Duodenal mucosa (tissue), 2 donors: ENCODE data around the gene TLE6.
"Not testable (repeated sequence)": the region's sequence is repeated elsewhere in the genome, so short reads cannot be mapped to it uniquely, and the experiment has no call there.

Experiments used
- H3K27ac ChIP-seq: one replicate; pipeline ENCODE4 v1.7.0; 2013; ENCODE audit warnings: low read depth, low read length
- H3K27me3 ChIP-seq, 2 donors: one replicate each; pipeline ENCODE4 v1.7.0; 2013; ENCODE audit warnings: low read length in 2 of 2, control low read depth in 1 of 2; ENCODE audit not compliant: insufficient read depth in 2 of 2, control insufficient read depth in 1 of 2
- H3K36me3 ChIP-seq, 2 donors: one replicate each; pipeline ENCODE4 v1.7.0; 2013; ENCODE audit warnings: low read length in 2 of 2, control low read depth in 1 of 2; ENCODE audit not compliant: insufficient read depth in 2 of 2, control insufficient read depth in 1 of 2
- H3K4me1 ChIP-seq, 2 donors: one replicate each; pipeline ENCODE4 v1.7.0; 2013; ENCODE audit warnings: low read length in 2 of 2, control low read depth in 1 of 2; ENCODE audit not compliant: insufficient read depth in 2 of 2, control insufficient read depth in 1 of 2
- H3K4me3 ChIP-seq, 2 donors: one replicate each; pipeline ENCODE4 v1.7.0; 2013; ENCODE audit warnings: low read length in 2 of 2, low read depth in 1 of 2
- H3K9ac ChIP-seq, 2 donors: one replicate each; pipeline ENCODE4 v1.7.0; 2013; ENCODE audit warnings: low read length in 2 of 2, low read depth in 1 of 2
- H3K9me3 ChIP-seq, 2 donors: one replicate each; pipeline ENCODE4 v1.7.0; 2013; ENCODE audit warnings: low read length in 2 of 2, control low read depth in 1 of 2; ENCODE audit not compliant: control insufficient read depth in 1 of 2

The TLE6 gene

GRCh38 chr19:3034656-3035541, 57.5 kb downstream of the TLE6 start:
- peaks cover 0 to 6% of the 10 kb centered on the region in 2 donors for H3K27me3 ChIP-seq
- peaks cover 10 to 18% of the 10 kb centered on the region in 2 donors for H3K4me1 ChIP-seq
- H3K9ac ChIP-seq = peak overlapping the region; percentile 77 to 86
- H3K36me3 ChIP-seq = no peaks in the 10 kb centered on the region
- peak overlapping the region; percentile 78 for H3K27ac ChIP-seq
- peak overlapping the region; percentile 78 to 82 for H3K4me3 ChIP-seq
- H3K9me3 ChIP-seq = no peaks in the 10 kb centered on the region

DNA sequence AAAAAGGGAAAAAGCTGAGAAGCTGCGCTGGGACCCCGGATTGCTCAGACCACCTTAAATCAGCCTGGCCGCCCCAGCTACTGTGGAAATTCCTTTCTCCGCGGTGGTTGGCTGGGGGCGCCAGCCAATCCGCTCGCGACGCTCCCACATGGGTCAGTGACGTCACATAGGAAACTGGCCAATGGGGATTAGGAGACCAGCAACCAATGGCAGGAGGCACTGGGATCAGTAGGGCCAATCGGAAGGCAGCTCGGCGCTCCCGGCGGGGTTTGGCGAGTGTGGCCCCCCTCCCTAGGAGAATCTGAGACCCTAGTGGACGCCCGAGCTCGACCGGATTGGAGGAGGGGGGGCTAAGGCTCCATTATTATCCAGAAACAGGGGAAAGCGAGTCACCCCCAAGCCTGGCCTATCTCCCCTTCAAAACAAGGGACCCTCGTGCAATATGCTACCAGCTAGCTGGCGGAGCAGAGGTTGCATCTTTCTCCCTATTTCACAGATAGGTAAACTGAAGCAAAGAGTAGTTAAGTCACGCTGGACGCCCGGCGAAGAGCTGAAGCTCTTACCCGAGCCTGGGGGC, 58.3 kb downstream of the TLE6 start:
- no peaks in the 10 kb centered on the region for H3K27me3 ChIP-seq
- H3K4me1 ChIP-seq = peaks cover 10 to 18% of the 10 kb centered on the region in 2 donors
- H3K36me3 ChIP-seq = no peaks in the 10 kb centered on the region
- peak overlapping the region; percentile 77 to 86 for H3K9ac ChIP-seq
- no peaks in the 10 kb centered on the region for H3K9me3 ChIP-seq
- H3K27ac ChIP-seq = peak overlapping the region; percentile 78
- H3K4me3 ChIP-seq = peak overlapping the region; percentile 78 to 82

DNA sequence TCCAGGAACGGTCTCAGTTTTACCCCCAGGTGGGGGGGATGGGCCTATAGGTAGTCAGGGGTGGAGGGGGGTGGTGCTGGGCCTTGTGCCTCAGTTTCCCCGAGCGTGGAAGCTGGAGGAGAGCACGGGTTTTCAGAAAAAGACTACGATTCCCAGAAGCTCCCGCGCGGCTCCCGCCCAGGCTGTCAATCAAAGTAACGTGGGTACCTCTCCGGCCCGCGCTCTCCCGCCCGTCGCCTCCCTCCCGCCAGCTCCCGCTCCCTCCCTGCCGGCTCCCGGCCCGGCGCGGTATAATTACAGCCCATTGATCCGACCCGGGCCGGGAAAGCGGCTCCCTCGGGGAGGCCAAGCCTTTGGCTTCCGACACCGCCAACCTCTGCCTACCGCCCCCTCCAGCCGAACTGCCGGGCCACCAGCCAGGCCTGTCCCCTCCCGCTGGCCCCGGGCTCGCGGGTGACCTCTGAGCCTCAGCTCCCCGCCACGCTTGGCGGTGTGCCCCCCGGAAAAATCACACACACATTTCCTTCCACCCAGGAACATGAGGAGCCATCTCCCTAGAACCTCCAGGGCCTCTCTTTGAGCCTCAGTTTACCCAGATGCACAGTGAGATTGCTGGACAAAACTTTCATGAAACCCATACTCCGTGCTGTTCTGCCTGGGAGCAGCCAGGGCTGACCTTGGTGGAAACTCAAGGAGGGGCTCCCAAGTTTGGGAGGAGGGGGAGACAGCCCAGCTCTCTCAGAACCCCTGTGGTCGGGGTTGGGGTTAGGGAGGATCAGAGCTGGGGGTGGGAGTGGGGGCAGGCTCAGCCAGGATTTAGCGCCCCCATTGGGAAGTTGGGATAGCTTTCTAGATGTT, 59.0 kb downstream of the TLE6 start:
- Histone ChIP-seq H3K4me3 (peak overlapping the region; percentile 78 to 82), H3K9ac (peak overlapping the region; percentile 4 to 66), H3K4me1 (peaks cover 10 to 18% of the 10 kb centered on the region in 2 donors), H3K27ac (peak overlapping the region; percentile 78), H3K27me3 (no peaks in the 10 kb centered on the region), H3K36me3 (no peaks in the 10 kb centered on the region), H3K9me3 (no peaks in the 10 kb centered on the region)

- H3K27ac ChIP-seq = not testable (repeated sequence)
- Histone ChIP-seq H3K4me1 (peaks cover 10 to 18% of the 10 kb centered on the region in 2 donors), H3K9ac (peak overlapping the region in 1 of 2 donors; percentile 31)
These were observed 59.7 kb downstream of the TLE6 start for GRCh38 chr19:3036977-3037544.

DNA sequence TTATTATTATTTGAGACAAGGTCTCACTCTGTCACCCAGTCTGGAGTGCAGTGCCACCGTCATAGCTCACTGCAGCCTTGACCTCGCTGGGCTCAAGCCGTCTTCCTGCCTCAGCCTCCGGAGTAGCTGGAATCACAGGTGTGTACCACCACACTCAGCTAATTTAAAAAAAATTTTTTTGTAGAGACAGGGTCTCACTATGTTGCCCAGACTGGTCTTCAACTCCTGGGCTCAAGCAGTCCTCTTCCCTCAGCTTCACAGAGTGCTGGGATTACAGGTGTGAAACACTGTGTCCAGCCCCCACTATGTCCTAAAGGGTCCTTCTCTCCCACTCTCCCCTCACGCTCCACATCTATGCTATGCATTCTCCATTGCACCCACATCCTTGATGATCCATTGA, 60.9 kb downstream of the TLE6 start:
- Histone ChIP-seq H3K4me3 (no peak overlapping the region), H3K27me3 (no peaks in the 10 kb centered on the region), H3K9me3 (no peaks in the 10 kb centered on the region), H3K9ac (no peak overlapping the region), H3K36me3 (no peaks in the 10 kb centered on the region), H3K4me1 (peaks cover 10 to 18% of the 10 kb centered on the region in 2 donors), H3K27ac (no peak overlapping the region)

More at GRCh38 chr19:3036977-3037544, 59.7 kb downstream of the TLE6 start:
- H3K36me3 ChIP-seq, H3K9me3 ChIP-seq, H3K4me3 ChIP-seq, H3K27me3 ChIP-seq: not testable (repeated sequence)

DNA sequence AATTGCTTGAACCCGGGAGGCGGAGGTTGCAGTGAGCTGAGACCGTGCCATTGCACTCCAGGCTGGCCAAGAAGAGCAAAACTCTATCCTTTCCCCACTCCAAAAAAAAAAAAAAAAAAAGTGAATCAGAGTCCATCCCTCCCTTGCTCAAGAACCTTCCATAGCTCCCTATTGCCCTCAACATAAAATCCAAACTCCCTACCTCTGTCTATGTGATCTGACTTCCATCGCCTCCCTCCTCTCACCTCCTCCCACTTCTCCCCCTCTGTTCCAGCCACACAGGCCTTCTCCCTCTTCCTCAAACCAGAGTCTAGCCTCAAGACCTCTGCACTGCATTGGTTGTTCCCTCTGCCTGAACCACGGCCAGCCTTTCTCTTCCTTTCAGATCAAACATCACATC, 61.8 kb downstream of the TLE6 start:
- peaks cover 10 to 18% of the 10 kb centered on the region in 2 donors for H3K4me1 ChIP-seq
- no peaks in the 10 kb centered on the region for H3K9me3 ChIP-seq
- H3K27ac ChIP-seq = no peak overlapping the region
- no peak overlapping the region for H3K4me3 ChIP-seq
- no peaks in the 10 kb centered on the region for H3K36me3 ChIP-seq
- no peak overlapping the region for H3K9ac ChIP-seq
- H3K27me3 ChIP-seq = no peaks in the 10 kb centered on the region

DNA sequence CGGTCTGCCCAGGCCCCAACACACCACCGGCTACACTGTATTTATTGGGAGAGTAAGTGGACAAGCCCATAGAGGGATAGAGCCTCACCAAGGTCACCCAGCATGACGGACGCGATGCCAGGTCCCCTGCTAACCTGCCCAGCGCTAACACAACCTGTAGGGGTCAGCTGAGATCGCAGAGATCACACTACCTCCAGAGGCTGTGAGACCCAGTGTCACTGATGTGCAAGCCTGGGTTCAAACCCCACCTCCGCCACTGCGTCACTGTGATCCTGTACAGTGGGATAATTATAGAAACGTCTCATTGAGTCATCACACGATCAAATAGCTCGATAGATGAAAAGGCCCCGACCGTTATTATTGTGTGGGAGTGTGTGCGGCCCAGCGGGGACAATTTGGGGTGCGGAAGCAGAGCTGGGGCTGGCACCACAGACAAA, 62.3 kb downstream of the TLE6 start:
- Histone ChIP-seq H3K9me3 (no peaks in the 10 kb centered on the region), H3K27me3 (no peaks in the 10 kb centered on the region), H3K9ac (no peak overlapping the region), H3K27ac (no peak overlapping the region), H3K36me3 (no peaks in the 10 kb centered on the region), H3K4me3 (no peak overlapping the region), H3K4me1 (peaks cover 4 to 12% of the 10 kb centered on the region in 2 donors)

GRCh38 chr19:3041327-3041726, 64.0 kb downstream of the TLE6 start:
- Histone ChIP-seq H3K36me3 (no peaks in the 10 kb centered on the region), H3K27me3 (no peaks in the 10 kb centered on the region), H3K4me3 (no peak overlapping the region), H3K9me3 (no peaks in the 10 kb centered on the region), H3K9ac (no peak overlapping the region), H3K4me1 (peaks cover 0 to 5% of the 10 kb centered on the region in 2 donors), H3K27ac (no peak overlapping the region)

- Histone ChIP-seq H3K36me3 (no peaks in the 10 kb centered on the region), H3K9ac (no peak overlapping the region), H3K9me3 (no peaks in the 10 kb centered on the region), H3K27me3 (no peaks in the 10 kb centered on the region), H3K4me3 (no peak overlapping the region), H3K27ac (no peak overlapping the region), H3K4me1 (no peaks in the 10 kb centered on the region)
These were observed 64.6 kb downstream of the TLE6 start for GRCh38 chr19:3041761-3042620.
